Neural progenitor cell (in vitro differentiated cells): ENCODE measurements around the gene TMEM120B.

Source experiments
- CTCF ChIP-seq: fragments of 200-600 bp; sonication (generic); IDR thresholded peaks from 2 replicates; pipeline ENCODE4 v1.5.1; 2017; ENCODE audit warnings: antibody characterized with exemption, mild to moderate bottlenecking
- EZH2 ChIP-seq: fragments of 200-600 bp; sonication (generic); IDR thresholded peaks from 2 replicates; pipeline ENCODE4 v1.6.1; 2017; ENCODE audit warnings: antibody characterized with exemption, mild to moderate bottlenecking, moderate library complexity

GRCh38 chr12:121751034-121751433 is 38.5 kb downstream of the TMEM120B start:
- no peak for TF ChIP-seq CTCF
- no peak for TF ChIP-seq EZH2
